Gastrocnemius medialis (tissue), 4 donors: ENCODE results near the gene MTOR.

ENCODE experiments used
- CTCF ChIP-seq, 5 experiments: fragments of 450-650 bp in 3 of 5; fragments of 200-600 bp in 2 of 5; sonication (generic) in 2 of 5; IDR thresholded peaks in 4 of 5; conservative IDR thresholded peaks in 1 of 5; 1 replicate in 4 of 5; 2 replicates in 1 of 5; pipeline ENCODE4 v1.5.1; 2016 to 2019; ENCODE audit warnings: antibody characterized with exemption in 5 of 5, mild to moderate bottlenecking in 3 of 5, moderate library complexity in 3 of 5
- POLR2A ChIP-seq, 2 donors: fragments of 450-650 bp; IDR thresholded peaks; one replicate each; pipeline ENCODE4 v1.6.1; 2017; ENCODE audit warnings: antibody characterized with exemption in 2 of 2, mild to moderate bottlenecking in 2 of 2, moderate library complexity in 2 of 2

GRCh38 chr1:11256299-11256698 lies 6.1 kb downstream of the MTOR start:
- TF ChIP-seq CTCF (IDR thresholded peaks at IDR 0.05 in 4 of 5, conservative IDR thresholded peaks at IDR 0.05 in 1 of 5) (no peak), POLR2A (IDR thresholded peaks at IDR 0.05) (no peak)
